Psoas muscle (tissue), 8 donors: Measurements from ENCODE around the gene PMEPA1. TPM values are rescaled to one million over a fixed set of nuclear protein-coding genes. Genes with fewer than 3 reads are reported as not detected.

ENCODE experiments used
- ATAC-seq, 4 donors: fragments of 200-7000 bp; cut with Tn5 transposase; one replicate each; pipeline ENCODE4 v1.9.1; 2020; ENCODE audit warnings: moderate library complexity in 3 of 4, mild to moderate bottlenecking in 2 of 4
- DNase-seq, 2 donors: peaks; one replicate each; pipeline ENCODE4 v3.0.0-alpha.2; 2020
- H3K27ac ChIP-seq: fragments of 200-600 bp; one replicate; pipeline ENCODE4 v1.8.0; 2022
- H3K27me3 ChIP-seq, 3 donors: fragments of 200-600 bp in 1 of 3; one replicate each; pipeline versions ENCODE4 v1.6.1 to v1.8.0; 2013 to 2022; ENCODE audit warnings: low read length in 2 of 3, mild to moderate bottlenecking in 2 of 3, moderate library complexity in 1 of 3; ENCODE audit not compliant: insufficient read depth in 3 of 3
- H3K36me3 ChIP-seq, 2 donors: fragments of 200-600 bp in 1 of 2; one replicate each; pipeline versions ENCODE4 v1.6.1 to v1.8.0; 2013 to 2022; ENCODE audit warnings: low read depth in 1 of 2, mild to moderate bottlenecking in 1 of 2, moderate library complexity in 1 of 2; ENCODE audit not compliant: insufficient read depth in 1 of 2
- H3K4me1 ChIP-seq: fragments of 200-600 bp; one replicate; pipeline ENCODE4 v1.8.0; 2022
- H3K4me3 ChIP-seq: fragments of 200-600 bp; one replicate; pipeline ENCODE4 v1.8.0; 2022; ENCODE audit warnings: mild to moderate bottlenecking
- H3K9me3 ChIP-seq: fragments of 200-600 bp; one replicate; pipeline ENCODE4 v1.8.0; 2022
- CTCF ChIP-seq: fragments of 200-600 bp; IDR thresholded peaks from one replicate; pipeline ENCODE4 v1.8.0; 2022; ENCODE audit warnings: antibody characterized with exemption
- WGBS, 3 donors: extraction: QIAGEN DNeasy Blood & Tissue Kit; methylation state at CpG; one replicate each; pipeline versions ENCODE4 v1.1.6 to v1.1.7; 2013; 5-methylcytosine and 5-hydroxymethylcytosine counted together
- intact Hi-C, 2 donors: fragments of 100-400 bp; cut with DNase I; formaldehyde crosslinking; loops; one replicate each; pipeline versions ENCODE4 v1.11.0 to v1.14.2; 2022
- polyA plus RNA-seq, 3 donors: library from polyadenylated mRNA; stranded (reverse); fragments of 200-250 nt; gene quantifications; one replicate each; pipeline ENCODE4 v1.2.3, GENCODE V29; 2013
- total RNA-seq, 4 donors: library from RNA; stranded (reverse); fragmentation: NEBNext Ultra II Directional in 2 of 4; extraction: Animal tissue kit (Norgen Biotek cat#: 25700) in 2 of 4; gene quantifications; one replicate each; pipeline versions ENCODE4 v1.2.1 to v1.2.4, GENCODE V29; 2021 to 2023
- donor health status: healthy with polysubstance abuse.
- donor health status: DM: no; HTN: no; CAD: no; lungs with moderate emphysema.
- donor health status: Bipolar disorder and iron deficiency.
- donor health status: healthy.
- donor health status: DM: yes; HTN: yes; CAD: no.
- donor health status: DM: no; HTN: no; CAD: no.
- donor health status: DM: no; HTN: no; CAD: no.
- donor health status: DM: yes; HTN: yes; CAD: no.

Gene PMEPA1
- total and polyA plus RNA-seq, 7 donors: 8.9 to 34.0 (median 17.1) TPM

GRCh38 chr20:57749869-57750268 is 40.1 kb upstream of the PMEPA1 start:
- Histone ChIP-seq H3K27me3 (no peaks in the 10 kb centered on the region), H3K9me3 (no peaks in the 10 kb centered on the region), H3K27ac (no peak overlapping the region), H3K36me3 (no peaks in the 10 kb centered on the region), H3K4me3 (no peak overlapping the region), H3K4me1 (peaks cover 18% of the 10 kb centered on the region)
- no peak for ATAC-seq
- intact Hi-C loops: loop anchor here in 1 of 2 donors (5.0 kb wide), 1 partner anchor 43 kb away; no protein-coding TSS in a partner anchor
- no peak for TF ChIP-seq CTCF
- DNase-seq: no peak
- 82 to 85% (median 84%) methylated on average over 7 of the region's 7 CpGs for WGBS, 3 donors

- WGBS, 3 donors: 25 to 27% (median 25%) methylated on average over 13 of the region's 13 CpGs
- intact Hi-C loops: loop anchor here in 1 of 2 donors (5.0 kb wide), 1 partner anchor 42 kb away; no protein-coding TSS in a partner anchor
- H3K9me3 ChIP-seq: no peaks in the 10 kb centered on the region
- H3K27ac ChIP-seq: peak overlapping the region; percentile 63
- peaks cover 18% of the 10 kb centered on the region for H3K4me1 ChIP-seq
- ATAC-seq (peak; percentile 14 to 44 (median 36)), DNase-seq (no peak)
- no peak for TF ChIP-seq CTCF
- no peaks in the 10 kb centered on the region for H3K36me3 ChIP-seq
- H3K4me3 ChIP-seq: peak overlapping the region; percentile 60
- H3K27me3 ChIP-seq: no peaks in the 10 kb centered on the region
Measured at GRCh38 chr20:57749131-57749690, 39.4 kb upstream of the PMEPA1 start.

- peak overlapping the region; percentile 63 for H3K27ac ChIP-seq
- H3K36me3 ChIP-seq: no peaks in the 10 kb centered on the region
- ATAC-seq (peak; percentile 79 to 90 (median 88)), DNase-seq (peak; percentile 78 to 84)
- intact Hi-C loops: loop anchor here in 1 of 2 donors (5.0 kb wide), 1 partner anchor 41 kb away; no protein-coding TSS in a partner anchor
- H3K4me1 ChIP-seq: peaks cover 18% of the 10 kb centered on the region
- WGBS, 3 donors: 0 to 1% (median 1%) methylated on average over 29 of the region's 29 CpGs
- H3K4me3 ChIP-seq: peak overlapping the region; percentile 60
- no peaks in the 10 kb centered on the region for H3K9me3 ChIP-seq
- H3K27me3 ChIP-seq: no peaks in the 10 kb centered on the region
- no peak for TF ChIP-seq CTCF
Measured at GRCh38 chr20:57748601-57749130, 38.9 kb upstream of the PMEPA1 start.

GRCh38 chr20:57747861-57748481 is 38.2 kb upstream of the PMEPA1 start:
- intact Hi-C loops: loop anchor here in 1 of 2 donors (5.0 kb wide), 1 partner anchor 41 kb away; no protein-coding TSS in a partner anchor
- ATAC-seq (peak; percentile 8 to 41 (median 32)), DNase-seq (no peak)
- peak overlapping the region; percentile 63 for H3K27ac ChIP-seq
- H3K4me1 ChIP-seq: peaks cover 18% of the 10 kb centered on the region
- TF ChIP-seq CTCF: no peak
- H3K9me3 ChIP-seq: no peaks in the 10 kb centered on the region
- H3K27me3 ChIP-seq: no peaks in the 10 kb centered on the region
- H3K4me3 ChIP-seq: peak overlapping the region; percentile 60
- H3K36me3 ChIP-seq: no peaks in the 10 kb centered on the region
- WGBS, 3 donors: 28 to 32% (median 29%) methylated on average over 18 of the region's 18 CpGs
